ENCODE results near the gene RAB12.
A peak's percentile ranks its signal among the peaks of the same experiment; 100 is the strongest.

RAB12 gene, protein sequence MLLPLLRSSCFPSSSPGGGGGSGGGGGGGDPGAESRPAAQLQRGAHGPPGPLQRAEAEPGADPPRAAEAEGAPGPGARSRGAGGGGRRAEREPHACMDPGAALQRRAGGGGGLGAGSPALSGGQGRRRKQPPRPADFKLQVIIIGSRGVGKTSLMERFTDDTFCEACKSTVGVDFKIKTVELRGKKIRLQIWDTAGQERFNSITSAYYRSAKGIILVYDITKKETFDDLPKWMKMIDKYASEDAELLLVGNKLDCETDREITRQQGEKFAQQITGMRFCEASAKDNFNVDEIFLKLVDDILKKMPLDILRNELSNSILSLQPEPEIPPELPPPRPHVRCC

DNA sequence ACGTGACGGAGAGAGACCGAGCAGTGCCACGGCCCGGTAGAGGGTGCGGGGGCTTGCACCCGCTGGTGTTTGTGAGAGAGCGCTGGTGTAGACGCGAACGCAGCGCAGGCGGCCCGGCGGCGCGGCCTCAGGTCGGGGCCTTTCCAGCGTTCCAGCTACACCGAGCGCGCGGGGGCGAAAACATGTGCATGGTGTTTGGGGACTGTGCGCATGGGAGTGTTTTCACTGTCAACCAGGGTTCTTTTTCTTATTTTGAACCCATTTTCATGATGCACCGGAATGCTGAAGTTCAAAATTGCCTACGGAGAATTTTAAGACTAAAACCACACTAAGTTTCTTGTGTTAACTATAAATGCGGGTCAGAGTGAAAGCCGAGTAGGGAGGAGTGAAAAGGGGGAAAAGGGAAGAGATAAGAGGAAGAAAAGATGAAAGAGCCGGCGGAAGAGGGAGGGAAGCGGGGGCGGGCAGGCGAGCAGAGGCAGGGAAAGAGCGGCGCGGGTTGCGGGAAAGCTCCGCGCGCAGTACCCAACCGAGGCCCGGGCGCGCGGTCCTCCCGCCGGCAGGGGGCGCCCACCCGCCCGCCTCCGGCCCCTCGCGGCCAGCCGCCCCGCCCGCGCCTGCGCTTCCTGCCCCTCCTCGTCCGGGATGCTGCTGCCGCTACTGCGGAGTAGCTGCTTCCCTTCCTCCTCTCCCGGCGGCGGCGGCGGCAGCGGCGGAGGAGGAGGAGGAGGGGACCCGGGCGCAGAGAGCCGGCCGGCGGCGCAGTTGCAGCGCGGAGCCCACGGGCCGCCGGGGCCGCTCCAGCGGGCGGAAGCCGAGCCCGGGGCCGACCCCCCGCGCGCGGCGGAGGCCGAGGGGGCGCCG is at the start of gene RAB12:
Gene RAB12, plus strand, starts transcription at position 643 of the 864 bp plus-strand sequence. Its CDS starts 3 bp downstream, at position 646.
- Histone ChIP-seq H3K36me3 (ENCODE audit: insufficient read depth) (no peaks in the 10 kb centered on the region), H3K4me3 (IDR thresholded peaks at IDR 0.05; ENCODE audit: insufficient read depth, low read depth, low read length) (no peak within 1 kb of the TSS), H3K79me2 (ENCODE audit: insufficient read depth, low read depth) (peaks cover 43% of the 10 kb centered on the region), H3K9ac (peak within 1 kb of the TSS; percentile 60), H4K20me1 (ENCODE audit: insufficient read depth) (peaks cover 19% of the 10 kb centered on the region; the same call in 1 of the 2 replicates), H3K4me1 (ENCODE audit: low read depth, poor library complexity, severe bottlenecking) (peaks cover 34% of the 10 kb centered on the region), H3K27me3 (ENCODE audit: insufficient read depth, low read depth) (no peaks in the 10 kb centered on the region), H3K27ac (peak within 1 kb of the TSS; percentile 50), H3K4me2 (peak within 1 kb of the TSS; percentile 95), H2AFZ (ENCODE audit: low read depth) (peak within 1 kb of the TSS; percentile 95)
- TF ChIP-seq, protein P1, sequence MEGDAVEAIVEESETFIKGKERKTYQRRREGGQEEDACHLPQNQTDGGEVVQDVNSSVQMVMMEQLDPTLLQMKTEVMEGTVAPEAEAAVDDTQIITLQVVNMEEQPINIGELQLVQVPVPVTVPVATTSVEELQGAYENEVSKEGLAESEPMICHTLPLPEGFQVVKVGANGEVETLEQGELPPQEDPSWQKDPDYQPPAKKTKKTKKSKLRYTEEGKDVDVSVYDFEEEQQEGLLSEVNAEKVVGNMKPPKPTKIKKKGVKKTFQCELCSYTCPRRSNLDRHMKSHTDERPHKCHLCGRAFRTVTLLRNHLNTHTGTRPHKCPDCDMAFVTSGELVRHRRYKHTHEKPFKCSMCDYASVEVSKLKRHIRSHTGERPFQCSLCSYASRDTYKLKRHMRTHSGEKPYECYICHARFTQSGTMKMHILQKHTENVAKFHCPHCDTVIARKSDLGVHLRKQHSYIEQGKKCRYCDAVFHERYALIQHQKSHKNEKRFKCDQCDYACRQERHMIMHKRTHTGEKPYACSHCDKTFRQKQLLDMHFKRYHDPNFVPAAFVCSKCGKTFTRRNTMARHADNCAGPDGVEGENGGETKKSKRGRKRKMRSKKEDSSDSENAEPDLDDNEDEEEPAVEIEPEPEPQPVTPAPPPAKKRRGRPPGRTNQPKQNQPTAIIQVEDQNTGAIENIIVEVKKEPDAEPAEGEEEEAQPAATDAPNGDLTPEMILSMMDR (conservative IDR thresholded peaks at IDR 0.05; ENCODE audit: low read depth, low read length), result peak; percentile 42; the same call in 1 of the 2 replicates

DNA sequence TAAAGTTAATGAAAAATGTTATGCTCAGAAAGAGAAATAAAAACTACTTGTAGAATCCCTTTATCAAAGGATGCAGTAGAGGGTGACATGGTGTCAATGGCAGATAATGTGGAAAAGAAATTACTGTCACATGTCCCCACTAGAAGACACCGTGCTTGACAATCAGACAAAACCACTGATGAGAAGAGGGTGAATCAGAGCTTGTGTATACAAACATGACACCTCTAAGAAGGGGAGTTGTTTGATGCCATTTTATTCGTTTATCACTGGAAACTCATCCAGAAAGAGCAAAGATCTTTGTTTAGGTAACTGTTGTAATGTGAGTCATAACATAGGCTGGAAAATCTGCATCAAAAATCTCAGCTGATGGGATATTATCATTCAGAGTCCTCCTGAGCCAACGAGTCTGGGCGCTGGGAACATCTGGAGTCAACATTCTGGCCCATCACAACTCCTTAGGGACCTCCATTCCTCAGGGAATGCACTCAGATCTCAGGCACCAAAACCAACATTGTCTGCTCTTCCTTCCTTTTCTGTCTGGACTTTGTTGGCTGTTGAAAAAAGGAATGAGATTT is 49.5 kb upstream of the RAB12 start:
- Histone ChIP-seq H3K9ac (no peak overlapping the region), H2AFZ (ENCODE audit: low read depth) (no peak overlapping the region), H3K79me2 (ENCODE audit: insufficient read depth, low read depth) (no peaks in the 10 kb centered on the region), H3K27ac (no peak overlapping the region), H3K27me3 (ENCODE audit: insufficient read depth, low read depth) (no peaks in the 10 kb centered on the region), H3K4me1 (ENCODE audit: low read depth, poor library complexity, severe bottlenecking) (no peaks in the 10 kb centered on the region), H3K4me2 (no peak overlapping the region), H3K4me3 (IDR thresholded peaks at IDR 0.05; ENCODE audit: insufficient read depth, low read depth, low read length) (no peak overlapping the region), H3K36me3 (ENCODE audit: insufficient read depth) (no peaks in the 10 kb centered on the region), H4K20me1 (ENCODE audit: insufficient read depth) (no peaks in the 10 kb centered on the region)
- TF ChIP-seq, protein P1 (conservative IDR thresholded peaks at IDR 0.05; ENCODE audit: low read depth, low read length), result no peak

DNA sequence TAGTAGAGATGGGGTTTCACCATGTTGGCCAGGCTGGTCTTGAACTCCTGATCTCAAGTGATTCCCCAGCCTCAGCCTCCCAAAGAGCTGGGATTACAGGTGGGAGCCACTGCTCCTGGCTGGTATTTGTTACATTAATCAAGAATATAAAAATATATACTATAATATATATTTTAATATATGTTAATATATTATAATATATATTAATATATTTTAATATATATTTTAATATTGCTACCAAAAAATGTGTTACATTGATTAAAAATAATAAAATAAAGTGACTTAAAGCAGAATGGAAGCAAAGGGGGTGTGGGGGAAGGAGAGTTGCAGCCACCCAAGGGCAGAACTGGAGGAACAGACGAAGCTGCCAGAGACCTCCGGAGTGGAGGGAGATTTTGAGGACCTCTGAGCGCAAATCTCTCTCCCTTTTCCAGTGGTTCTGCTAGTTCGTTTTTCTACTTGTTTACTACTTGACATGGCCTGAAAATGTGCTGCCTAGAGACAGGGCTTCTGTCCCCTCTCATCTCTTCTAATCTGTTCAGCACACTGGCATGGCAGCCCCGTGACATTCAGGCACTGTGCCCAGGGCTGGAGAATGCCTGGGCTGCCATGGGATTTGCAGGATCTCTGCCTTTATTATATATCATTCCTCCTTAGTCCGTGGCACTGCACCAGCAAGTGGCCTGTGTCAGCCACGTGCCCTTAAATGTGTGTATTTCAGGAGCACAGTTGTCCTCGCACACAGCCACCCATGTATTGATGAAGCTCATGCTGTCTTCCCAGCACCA is 47.9 kb upstream of the RAB12 start:
- Histone ChIP-seq H2AFZ (ENCODE audit: low read depth) (no peak overlapping the region), H3K79me2 (ENCODE audit: insufficient read depth, low read depth) (no peaks in the 10 kb centered on the region)

More for the DNA sequence above, 47.9 kb upstream of the RAB12 start:
- Histone ChIP-seq H3K4me2 (no peak overlapping the region), H4K20me1 (ENCODE audit: insufficient read depth) (no peaks in the 10 kb centered on the region), H3K4me1 (ENCODE audit: low read depth, poor library complexity, severe bottlenecking) (no peaks in the 10 kb centered on the region), H3K4me3 (IDR thresholded peaks at IDR 0.05; ENCODE audit: insufficient read depth, low read depth, low read length) (no peak overlapping the region), H3K27me3 (ENCODE audit: insufficient read depth, low read depth) (no peaks in the 10 kb centered on the region), H3K9ac (no peak overlapping the region), H3K36me3 (ENCODE audit: insufficient read depth) (no peaks in the 10 kb centered on the region), H3K27ac (no peak overlapping the region)
- TF ChIP-seq, protein P1 (conservative IDR thresholded peaks at IDR 0.05; ENCODE audit: low read depth, low read length), result no peak
